SK-N-SH treated with all-trans-retinoic acid at 6 μM for 48 hours (cell line): ENCODE data around the gene NEK11.

ENCODE experiments used
- ARNTL ChIP-seq: fragments of 450-650 bp; formaldehyde crosslinking; IDR thresholded peaks from 2 replicates; pipeline ENCODE4 v1.5.0; 2020; ENCODE audit warnings: low read depth, mild to moderate bottlenecking, moderate library complexity, borderline replicate concordance
- BACH2 ChIP-seq: fragments of 250-450 bp; sonication (Bioruptor Pico); IDR thresholded peaks from 2 replicates; pipeline ENCODE4 v1.9.0; 2021; ENCODE audit warnings: mild to moderate bottlenecking, borderline replicate concordance
- OSR1 ChIP-seq: fragments of 250-450 bp; sonication (Bioruptor Pico); IDR thresholded peaks from 2 replicates; pipeline ENCODE4 v1.8.0; 2022; ENCODE audit warnings: moderate library complexity, mild to moderate bottlenecking, inconsistent platforms
- PPARA ChIP-seq: fragments of 250-450 bp; sonication (Bioruptor Pico); IDR thresholded peaks from 2 replicates; pipeline ENCODE4 v1.5.0; 2020; ENCODE audit warnings: mild to moderate bottlenecking, borderline replicate concordance
- SNAI2 ChIP-seq: fragments of 250-450 bp; sonication (Bioruptor Pico); IDR thresholded peaks from 2 replicates; pipeline ENCODE4 v1.5.0; 2020; ENCODE audit warnings: mild to moderate bottlenecking, moderate library complexity
- ZFP3 ChIP-seq: fragments of 250-450 bp; sonication (Bioruptor Pico); IDR thresholded peaks from 2 replicates; pipeline ENCODE4 v1.5.0; 2020; ENCODE audit warnings: mild to moderate bottlenecking, moderate library complexity
- ZFP30 ChIP-seq: fragments of 450-650 bp; formaldehyde crosslinking; IDR thresholded peaks from 2 replicates; pipeline ENCODE4 v1.5.0; 2022; ENCODE audit warnings: mild to moderate bottlenecking, moderate library complexity
- ZNF565 ChIP-seq: fragments of 450-650 bp; formaldehyde crosslinking; conservative IDR thresholded peaks from 2 replicates; pipeline ENCODE4 v1.5.0; 2020; ENCODE audit warnings: low read depth, mild to moderate bottlenecking, moderate library complexity
- TF ChIP-seq, protein P1 (sequence below): fragments of 250-450 bp; sonication (Bioruptor Pico); IDR thresholded peaks from 2 replicates; pipeline ENCODE4 v1.5.1; 2020; ENCODE audit warnings: low read depth, mild to moderate bottlenecking, moderate library complexity
- TF ChIP-seq, protein P2 (sequence below): fragments of 250-450 bp; sonication (Bioruptor Pico); IDR thresholded peaks from 2 replicates; pipeline ENCODE4 v1.8.0; 2020; ENCODE audit warnings: mild to moderate bottlenecking, moderate library complexity, borderline replicate concordance

DNA sequence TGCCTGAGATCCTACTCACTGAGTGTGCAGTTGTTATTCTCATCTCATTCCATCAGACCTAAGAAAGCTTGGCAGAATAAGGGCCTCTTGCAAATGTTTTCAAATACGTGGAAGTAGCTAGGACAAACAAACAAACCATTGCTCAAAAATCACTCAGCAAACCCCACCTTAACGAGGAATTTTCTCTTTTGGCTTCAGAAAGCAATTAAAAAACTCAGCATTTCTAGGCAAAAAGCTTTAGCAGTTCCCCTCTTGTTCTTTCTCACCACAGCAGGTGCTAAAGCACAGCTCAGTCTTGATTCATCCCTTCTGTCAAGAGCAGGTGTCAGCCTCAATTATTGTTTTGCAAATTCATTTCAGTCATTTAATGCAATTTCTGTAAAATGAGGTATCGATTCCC lies 296.3 kb downstream of the NEK11 start:
- TF ChIP-seq ZFP3 (CRISPR knock-in tag), result no peak
- no peak for TF ChIP-seq SNAI2
- TF ChIP-seq, protein P1, sequence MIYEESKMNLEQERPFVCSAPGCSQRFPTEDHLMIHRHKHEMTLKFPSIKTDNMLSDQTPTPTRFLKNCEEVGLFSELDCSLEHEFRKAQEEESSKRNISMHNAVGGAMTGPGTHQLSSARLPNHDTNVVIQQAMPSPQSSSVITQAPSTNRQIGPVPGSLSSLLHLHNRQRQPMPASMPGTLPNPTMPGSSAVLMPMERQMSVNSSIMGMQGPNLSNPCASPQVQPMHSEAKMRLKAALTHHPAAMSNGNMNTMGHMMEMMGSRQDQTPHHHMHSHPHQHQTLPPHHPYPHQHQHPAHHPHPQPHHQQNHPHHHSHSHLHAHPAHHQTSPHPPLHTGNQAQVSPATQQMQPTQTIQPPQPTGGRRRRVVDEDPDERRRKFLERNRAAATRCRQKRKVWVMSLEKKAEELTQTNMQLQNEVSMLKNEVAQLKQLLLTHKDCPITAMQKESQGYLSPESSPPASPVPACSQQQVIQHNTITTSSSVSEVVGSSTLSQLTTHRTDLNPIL (CRISPR knock-in tag), result no peak
- TF ChIP-seq ARNTL (CRISPR knock-in tag), result no peak
- TF ChIP-seq ZNF565 (CRISPR knock-in tag), result no peak
- no peak for TF ChIP-seq ZFP30 (CRISPR knock-in tag)
- TF ChIP-seq, protein P2, sequence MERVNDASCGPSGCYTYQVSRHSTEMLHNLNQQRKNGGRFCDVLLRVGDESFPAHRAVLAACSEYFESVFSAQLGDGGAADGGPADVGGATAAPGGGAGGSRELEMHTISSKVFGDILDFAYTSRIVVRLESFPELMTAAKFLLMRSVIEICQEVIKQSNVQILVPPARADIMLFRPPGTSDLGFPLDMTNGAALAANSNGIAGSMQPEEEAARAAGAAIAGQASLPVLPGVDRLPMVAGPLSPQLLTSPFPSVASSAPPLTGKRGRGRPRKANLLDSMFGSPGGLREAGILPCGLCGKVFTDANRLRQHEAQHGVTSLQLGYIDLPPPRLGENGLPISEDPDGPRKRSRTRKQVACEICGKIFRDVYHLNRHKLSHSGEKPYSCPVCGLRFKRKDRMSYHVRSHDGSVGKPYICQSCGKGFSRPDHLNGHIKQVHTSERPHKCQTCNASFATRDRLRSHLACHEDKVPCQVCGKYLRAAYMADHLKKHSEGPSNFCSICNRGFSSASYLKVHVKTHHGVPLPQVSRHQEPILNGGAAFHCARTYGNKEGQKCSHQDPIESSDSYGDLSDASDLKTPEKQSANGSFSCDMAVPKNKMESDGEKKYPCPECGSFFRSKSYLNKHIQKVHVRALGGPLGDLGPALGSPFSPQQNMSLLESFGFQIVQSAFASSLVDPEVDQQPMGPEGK (CRISPR knock-in tag), result no peak
- no peak for TF ChIP-seq PPARA (CRISPR knock-in tag)
- TF ChIP-seq OSR1 (CRISPR knock-in tag), result no peak
- TF ChIP-seq BACH2 (CRISPR knock-in tag), result no peak
